ENCODE results near the gene DMXL1.

Gene DMXL1

GRCh38 chr5:119270960-119271757, 200.3 kb downstream of the DMXL1 start:
- H3K4me3 ChIP-seq (ENCODE audit: insufficient read length, low read depth): no peak overlapping the region
- H3K9ac ChIP-seq (ENCODE audit: insufficient read length, low read depth): no peak overlapping the region
- DNase-seq (ENCODE audit: low read depth, low spot score): no peak
- no peaks in the 10 kb centered on the region for H3K27me3 ChIP-seq (ENCODE audit: insufficient read depth, insufficient read length)
- peaks cover 4% of the 10 kb centered on the region for H3K36me3 ChIP-seq (ENCODE audit: insufficient read depth, insufficient read length, low read length)
- H3K9me3 ChIP-seq (ENCODE audit: insufficient read depth, low read length): no peaks in the 10 kb centered on the region
- TF ChIP-seq SUZ12 (IDR thresholded peaks at IDR 0.05; ENCODE audit: extremely low read depth, insufficient read depth, insufficient read length) (no peak), ZNF274 (IDR thresholded peaks at IDR 0.05; ENCODE audit: low read depth, low read length) (no peak), YY1 (IDR thresholded peaks at IDR 0.05; ENCODE audit: insufficient read depth, insufficient read length) (no peak)
- H3K4me1 ChIP-seq (ENCODE audit: insufficient read depth, insufficient read length): no peaks in the 10 kb centered on the region

DNA sequence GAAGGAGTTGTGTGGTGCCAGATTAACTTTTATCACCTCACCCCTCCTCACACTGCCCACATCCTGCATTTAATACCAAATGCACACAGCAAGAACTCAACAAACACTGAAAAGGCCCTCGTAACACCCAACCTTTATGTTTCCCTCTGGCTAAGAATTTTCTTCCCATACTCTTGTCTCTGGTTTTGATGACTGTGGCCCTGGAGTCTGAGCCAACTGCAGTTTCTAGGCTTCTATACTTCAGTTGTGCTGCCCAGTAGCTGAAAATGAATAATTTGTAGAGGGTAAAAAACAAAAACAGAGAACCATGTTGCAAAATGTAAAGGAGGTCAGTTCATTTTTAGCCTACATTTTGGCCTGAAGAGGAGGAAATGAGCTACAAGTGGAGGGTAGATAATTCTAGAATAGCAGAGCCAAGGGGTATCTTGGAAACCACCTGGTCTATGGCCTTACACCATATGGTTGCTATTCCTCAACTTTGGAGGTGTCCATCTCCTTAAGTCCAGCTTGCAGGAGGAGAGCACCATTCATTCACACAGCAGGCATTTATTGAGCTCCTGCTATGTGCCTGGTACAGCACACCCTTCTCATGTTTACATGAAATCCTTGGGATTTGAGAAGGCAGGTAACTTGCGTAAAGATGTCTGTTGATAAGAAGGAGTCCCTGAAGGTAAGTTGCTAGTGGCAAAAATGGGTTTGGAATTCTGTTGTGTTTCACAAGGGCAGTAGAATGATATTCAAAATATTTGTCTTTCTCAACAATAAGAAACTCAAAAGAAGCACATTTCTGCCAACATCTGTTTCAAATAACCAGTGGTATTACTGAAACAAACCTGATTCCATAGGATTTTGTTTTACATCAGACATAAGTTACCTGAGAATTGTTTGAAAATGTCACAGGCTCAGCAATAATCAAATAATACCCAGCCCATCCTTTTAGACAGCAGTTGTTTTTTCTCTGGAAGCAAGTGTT, 201.2 kb downstream of the DMXL1 start:
- Histone ChIP-seq H3K4me1 (ENCODE audit: insufficient read depth, insufficient read length) (no peaks in the 10 kb centered on the region), H3K4me3 (ENCODE audit: insufficient read length, low read depth) (no peak overlapping the region)

DNA sequence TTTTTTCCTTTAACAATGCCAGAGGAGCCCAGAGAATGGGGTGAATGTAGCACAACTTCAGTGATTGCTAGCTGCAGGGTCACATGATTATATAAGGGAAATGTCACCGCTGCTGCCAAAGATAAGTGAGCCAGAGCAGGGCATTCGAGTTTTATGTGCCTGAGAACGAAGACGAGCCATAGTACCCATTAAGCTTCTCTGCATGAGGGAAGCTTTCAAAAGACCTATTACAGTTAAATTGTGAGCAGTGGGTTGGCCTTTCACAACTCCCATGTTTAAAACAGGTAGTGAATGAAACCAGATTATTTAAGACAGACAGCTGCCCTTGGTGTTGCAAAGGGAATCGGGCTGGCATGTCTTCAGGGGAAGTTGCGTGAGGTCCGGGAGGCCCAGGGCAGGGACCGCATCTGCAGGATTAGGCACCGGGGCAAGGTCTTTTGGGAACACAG, 202.5 kb downstream of the DMXL1 start:
- H3K4me3 ChIP-seq (ENCODE audit: insufficient read length, low read depth): no peak overlapping the region
- no peaks in the 10 kb centered on the region for H3K4me1 ChIP-seq (ENCODE audit: insufficient read depth, insufficient read length)
- no peak for DNase-seq (ENCODE audit: low read depth, low spot score)
- H3K27me3 ChIP-seq (ENCODE audit: insufficient read depth, insufficient read length): no peaks in the 10 kb centered on the region
- TF ChIP-seq ZNF274 (IDR thresholded peaks at IDR 0.05; ENCODE audit: low read depth, low read length) (no peak), SUZ12 (IDR thresholded peaks at IDR 0.05; ENCODE audit: extremely low read depth, insufficient read depth, insufficient read length) (no peak), YY1 (IDR thresholded peaks at IDR 0.05; ENCODE audit: insufficient read depth, insufficient read length) (no peak)
- H3K9ac ChIP-seq (ENCODE audit: insufficient read length, low read depth): no peak overlapping the region
- H3K36me3 ChIP-seq (ENCODE audit: insufficient read depth, insufficient read length, low read length): peaks cover 4% of the 10 kb centered on the region
- H3K9me3 ChIP-seq (ENCODE audit: insufficient read depth, low read length): no peaks in the 10 kb centered on the region

More for the DNA sequence above, 201.2 kb downstream of the DMXL1 start:
- TF ChIP-seq SUZ12 (IDR thresholded peaks at IDR 0.05; ENCODE audit: extremely low read depth, insufficient read depth, insufficient read length) (no peak), ZNF274 (IDR thresholded peaks at IDR 0.05; ENCODE audit: low read depth, low read length) (no peak), YY1 (IDR thresholded peaks at IDR 0.05; ENCODE audit: insufficient read depth, insufficient read length) (no peak)
- no peak for DNase-seq (ENCODE audit: low read depth, low spot score)
- H3K9me3 ChIP-seq (ENCODE audit: insufficient read depth, low read length): no peaks in the 10 kb centered on the region
- no peak overlapping the region for H3K9ac ChIP-seq (ENCODE audit: insufficient read length, low read depth)
- H3K27me3 ChIP-seq (ENCODE audit: insufficient read depth, insufficient read length): no peaks in the 10 kb centered on the region
- peaks cover 4% of the 10 kb centered on the region for H3K36me3 ChIP-seq (ENCODE audit: insufficient read depth, insufficient read length, low read length)

DNA sequence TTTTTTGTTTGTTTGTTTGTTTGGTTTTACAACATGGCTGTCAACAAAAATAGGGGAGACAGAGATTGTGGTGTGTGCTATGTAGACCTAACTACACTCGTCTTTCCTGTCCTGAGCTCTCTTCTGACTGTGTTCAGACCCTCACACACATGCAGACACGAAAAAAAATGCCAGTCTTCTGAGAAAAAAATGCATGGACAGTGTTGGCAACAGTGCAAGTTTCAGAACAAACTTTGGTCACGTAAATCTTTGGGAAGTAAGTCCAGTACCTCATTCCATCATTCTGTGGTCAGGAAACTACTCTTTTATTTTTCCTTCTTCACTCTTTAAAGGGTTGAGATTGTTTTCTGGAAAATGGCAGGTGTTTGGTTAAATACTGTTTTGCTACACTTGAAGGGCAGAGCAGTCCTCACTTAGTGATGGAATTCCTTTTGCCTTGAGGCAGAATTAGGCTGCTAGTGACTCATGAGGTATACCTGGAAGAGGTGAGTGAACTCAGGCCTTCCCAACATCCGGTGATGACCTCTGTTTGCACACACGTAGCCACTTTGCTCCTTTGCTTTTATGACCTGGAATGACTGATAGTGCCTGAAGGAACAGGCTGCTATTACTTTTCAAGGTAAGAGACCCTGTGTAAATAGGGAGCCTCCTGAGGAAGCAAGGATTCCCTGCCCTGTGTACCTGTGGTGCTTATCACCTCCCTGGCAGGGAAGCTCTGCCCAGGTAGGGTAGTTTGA, 203.3 kb downstream of the DMXL1 start:
- H3K4me3 ChIP-seq (ENCODE audit: insufficient read length, low read depth): no peak overlapping the region
- H3K4me1 ChIP-seq (ENCODE audit: insufficient read depth, insufficient read length): no peaks in the 10 kb centered on the region
- peaks cover 4% of the 10 kb centered on the region for H3K36me3 ChIP-seq (ENCODE audit: insufficient read depth, insufficient read length, low read length)
- DNase-seq (ENCODE audit: low read depth, low spot score): no peak
- TF ChIP-seq ZNF274 (IDR thresholded peaks at IDR 0.05; ENCODE audit: low read depth, low read length): no peak
- TF ChIP-seq YY1 (IDR thresholded peaks at IDR 0.05; ENCODE audit: insufficient read depth, insufficient read length): no peak
- no peak for TF ChIP-seq SUZ12 (IDR thresholded peaks at IDR 0.05; ENCODE audit: extremely low read depth, insufficient read depth, insufficient read length)
- H3K9ac ChIP-seq (ENCODE audit: insufficient read length, low read depth): no peak overlapping the region
- no peaks in the 10 kb centered on the region for H3K27me3 ChIP-seq (ENCODE audit: insufficient read depth, insufficient read length)
- H3K9me3 ChIP-seq (ENCODE audit: insufficient read depth, low read length): no peaks in the 10 kb centered on the region

DNA sequence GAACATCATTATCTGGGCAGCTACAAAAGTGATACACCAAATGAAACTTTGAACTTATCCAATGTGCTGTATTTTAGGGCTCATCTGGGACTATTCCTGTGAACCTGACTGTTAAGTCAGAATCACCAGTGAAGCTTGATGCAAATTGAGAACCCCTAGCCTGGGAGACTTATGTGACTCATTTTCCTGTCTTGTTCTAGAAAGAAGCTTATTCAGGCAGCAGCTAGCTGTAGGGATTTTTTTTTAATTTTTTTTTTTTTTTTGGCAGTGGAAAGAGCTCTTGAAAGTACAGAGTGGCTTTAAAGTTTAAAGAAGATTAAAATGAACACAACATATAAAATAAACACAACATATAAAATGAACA, 203.9 kb downstream of the DMXL1 start:
- Histone ChIP-seq H3K4me1 (ENCODE audit: insufficient read depth, insufficient read length) (no peaks in the 10 kb centered on the region), H3K36me3 (ENCODE audit: insufficient read depth, insufficient read length, low read length) (peaks cover 4% of the 10 kb centered on the region), H3K9me3 (ENCODE audit: insufficient read depth, low read length) (no peaks in the 10 kb centered on the region), H3K9ac (ENCODE audit: insufficient read length, low read depth) (no peak overlapping the region), H3K27me3 (ENCODE audit: insufficient read depth, insufficient read length) (no peaks in the 10 kb centered on the region), H3K4me3 (ENCODE audit: insufficient read length, low read depth) (no peak overlapping the region)
- TF ChIP-seq ZNF274 (IDR thresholded peaks at IDR 0.05; ENCODE audit: low read depth, low read length) (no peak), YY1 (IDR thresholded peaks at IDR 0.05; ENCODE audit: insufficient read depth, insufficient read length) (no peak), SUZ12 (IDR thresholded peaks at IDR 0.05; ENCODE audit: extremely low read depth, insufficient read depth, insufficient read length) (no peak)
- DNase-seq (ENCODE audit: low read depth, low spot score): no peak

- TF ChIP-seq SUZ12 (IDR thresholded peaks at IDR 0.05; ENCODE audit: extremely low read depth, insufficient read depth, insufficient read length) (no peak), YY1 (IDR thresholded peaks at IDR 0.05; ENCODE audit: insufficient read depth, insufficient read length) (no peak), ZNF274 (IDR thresholded peaks at IDR 0.05; ENCODE audit: low read depth, low read length) (no peak)
- H3K36me3 ChIP-seq (ENCODE audit: insufficient read depth, insufficient read length, low read length): peaks cover 4% of the 10 kb centered on the region
- H3K27me3 ChIP-seq (ENCODE audit: insufficient read depth, insufficient read length): no peaks in the 10 kb centered on the region
- no peak overlapping the region for H3K9ac ChIP-seq (ENCODE audit: insufficient read length, low read depth)
- H3K9me3 ChIP-seq (ENCODE audit: insufficient read depth, low read length): no peaks in the 10 kb centered on the region
- DNase-seq (ENCODE audit: low read depth, low spot score): no peak
- no peak overlapping the region for H3K4me3 ChIP-seq (ENCODE audit: insufficient read length, low read depth)
- H3K4me1 ChIP-seq (ENCODE audit: insufficient read depth, insufficient read length): no peaks in the 10 kb centered on the region
Measured at GRCh38 chr5:119275146-119275545, 204.3 kb downstream of the DMXL1 start.

Measured in NT2/D1 (cell line).